H9 (cell line): ENCODE results near the gene C16orf74. TPM values are rescaled to one million over a fixed set of nuclear protein-coding genes. Genes with fewer than 3 reads are reported as not detected.
A peak's percentile ranks its signal among the peaks of the same experiment; 100 is the strongest.

ENCODE experiments used
- DNase-seq: peaks from one replicate; pipeline ENCODE4 v3.0.0-alpha.2; 2017
- H2AFZ ChIP-seq: one replicate; pipeline ENCODE4 v1.6.1; 2013; ENCODE audit warnings: mild to moderate bottlenecking, low read length, control low read depth, moderate library complexity
- H2AK5ac ChIP-seq: 2 replicates; pipeline ENCODE4 v1.6.1; 2013; ENCODE audit warnings: low read length, control low read depth, mixed read lengths; ENCODE audit not compliant: insufficient read length
- H2BK120ac ChIP-seq: one replicate; pipeline ENCODE4 v1.6.1; 2013; ENCODE audit warnings: low read depth, mild to moderate bottlenecking, low read length, control low read depth, inconsistent platforms; ENCODE audit not compliant: poor library complexity, severe bottlenecking
- H2BK12ac ChIP-seq: 2 replicates; pipeline ENCODE4 v1.6.1; 2013; ENCODE audit warnings: low read length, control low read depth, mixed read lengths, low read depth; ENCODE audit not compliant: insufficient read length
- H2BK15ac ChIP-seq: 2 replicates; pipeline ENCODE4 v1.6.1; 2013; ENCODE audit warnings: low read depth, low read length, control low read depth
- H2BK20ac ChIP-seq: one replicate; pipeline ENCODE4 v1.6.1; 2013; ENCODE audit warnings: low read depth, mild to moderate bottlenecking, low read length, control low read depth, inconsistent platforms; ENCODE audit not compliant: poor library complexity, severe bottlenecking
- H2BK5ac ChIP-seq: 2 replicates; pipeline ENCODE4 v1.6.1; 2013; ENCODE audit warnings: low read length, control low read depth, mixed read lengths; ENCODE audit not compliant: insufficient read length
- H3K14ac ChIP-seq: 2 replicates; pipeline ENCODE4 v1.6.1; 2013; ENCODE audit warnings: low read length, control low read depth; ENCODE audit not compliant: insufficient read depth
- H3K18ac ChIP-seq: 2 replicates; pipeline ENCODE4 v1.6.1; 2013; ENCODE audit warnings: low read depth, mild to moderate bottlenecking, mixed read lengths, low read length, control low read depth; ENCODE audit not compliant: insufficient read length
- H3K23ac ChIP-seq: 2 replicates; pipeline ENCODE4 v1.6.1; 2013; ENCODE audit warnings: low read length, control low read depth, mixed read lengths, low read depth; ENCODE audit not compliant: insufficient read length
- H3K23me2 ChIP-seq: 2 replicates; pipeline ENCODE4 v1.6.1; 2013; ENCODE audit warnings: low read depth, mild to moderate bottlenecking, mixed read lengths, low read length, control low read depth; ENCODE audit not compliant: insufficient read length, poor library complexity, severe bottlenecking
- H3K27ac ChIP-seq: 2 replicates; pipeline ENCODE4 v1.5.1; 2013; ENCODE audit warnings: low read length, control low read depth, mixed read lengths, low read depth; ENCODE audit not compliant: insufficient read length
- H3K27me3 ChIP-seq: 2 replicates; pipeline ENCODE4 v1.6.1; 2013; ENCODE audit warnings: low read length, control low read depth, inconsistent platforms; ENCODE audit not compliant: insufficient read depth
- H3K4ac ChIP-seq: 2 replicates; pipeline ENCODE4 v1.6.1; 2013; ENCODE audit warnings: low read depth, mild to moderate bottlenecking, control low read depth, inconsistent platforms, low read length, moderate library complexity
- H3K4me1 ChIP-seq: 2 replicates; pipeline ENCODE4 v1.6.1; 2013; ENCODE audit warnings: low read length, control low read depth, inconsistent platforms; ENCODE audit not compliant: insufficient read depth
- H3K4me2 ChIP-seq: 2 replicates; pipeline ENCODE4 v1.6.1; 2013; ENCODE audit warnings: low read length, control low read depth, mixed read lengths; ENCODE audit not compliant: insufficient read length, insufficient read depth
- H3K56ac ChIP-seq: 2 replicates; pipeline ENCODE4 v1.6.1; 2013; ENCODE audit warnings: low read depth, mild to moderate bottlenecking, mixed read lengths, low read length, control low read depth; ENCODE audit not compliant: insufficient read length
- H3K79me1 ChIP-seq: 2 replicates; pipeline ENCODE4 v1.6.1; 2013; ENCODE audit warnings: low read depth, mild to moderate bottlenecking, moderate library complexity, low read length, control low read depth, inconsistent platforms; ENCODE audit not compliant: insufficient read depth, poor library complexity, severe bottlenecking
- H3K79me2 ChIP-seq: 2 replicates; pipeline ENCODE4 v1.6.1; 2013; ENCODE audit warnings: low read length, control low read depth, inconsistent platforms; ENCODE audit not compliant: insufficient read depth
- H3K9ac ChIP-seq: 2 replicates; pipeline ENCODE4 v1.6.1; 2013; ENCODE audit warnings: low read length, control low read depth, mixed read lengths; ENCODE audit not compliant: insufficient read length; ENCODE audit errors: extremely low read depth
- H3K9me3 ChIP-seq: one replicate; pipeline ENCODE4 v1.6.1; 2013; ENCODE audit warnings: low read depth, low read length, inconsistent platforms; ENCODE audit not compliant: control insufficient read depth
- H3T11ph ChIP-seq: one replicate; pipeline ENCODE4 v1.6.1; 2013; ENCODE audit warnings: mild to moderate bottlenecking, low read length, control low read depth, inconsistent platforms
- H4K20me1 ChIP-seq: one replicate; pipeline ENCODE4 v1.6.1; 2013; ENCODE audit not compliant: control insufficient read depth, insufficient read length, insufficient read depth
- H4K5ac ChIP-seq: 2 replicates; pipeline ENCODE4 v1.6.1; 2013; ENCODE audit warnings: low read depth, mild to moderate bottlenecking, mixed read lengths, low read length, control low read depth; ENCODE audit not compliant: insufficient read length
- H4K8ac ChIP-seq: replicated peaks from 2 replicates; pipeline ENCODE4 v1.6.1; 2013; ENCODE audit warnings: low read length, control low read depth, mixed read lengths, low read depth; ENCODE audit not compliant: insufficient read length
- H4K91ac ChIP-seq: 2 replicates; pipeline ENCODE4 v1.6.1; 2013; ENCODE audit warnings: low read depth, mild to moderate bottlenecking, moderate library complexity, mixed read lengths, low read length, control low read depth; ENCODE audit not compliant: insufficient read length
- H3K27ac Mint-ChIP-seq, 3 experiments: 2 replicates in 2 of 3; 3 replicates in 1 of 3; pipeline ENCODE4 v1.8.0; 2020 to 2021; ENCODE audit warnings: mixed read lengths in 3 of 3, mild to moderate bottlenecking in 1 of 3, moderate library complexity in 1 of 3
- H3K27me3 Mint-ChIP-seq: 2 replicates; pipeline ENCODE4 v1.8.0; 2021; ENCODE audit warnings: low read depth, mild to moderate bottlenecking, moderate library complexity, mixed read lengths
- H3K36me3 Mint-ChIP-seq, 3 experiments: 2 replicates in 2 of 3; 3 replicates in 1 of 3; pipeline ENCODE4 v1.8.0; 2020 to 2021; ENCODE audit warnings: low read depth in 3 of 3, mixed read lengths in 3 of 3; ENCODE audit not compliant: insufficient read depth in 1 of 3
- H3K4me1 Mint-ChIP-seq, 2 experiments: 2 replicates each; pipeline ENCODE4 v1.8.0; 2020; ENCODE audit warnings: mixed read lengths in 2 of 2
- H3K4me3 Mint-ChIP-seq, 2 experiments: 2 replicates in 1 of 2; 3 replicates in 1 of 2; pipeline ENCODE4 v1.8.0; 2020 to 2021; ENCODE audit warnings: mild to moderate bottlenecking in 2 of 2, mixed read lengths in 2 of 2, moderate library complexity in 1 of 2
- H3K9me3 Mint-ChIP-seq, 2 experiments: 2 replicates in 1 of 2; 3 replicates in 1 of 2; pipeline ENCODE4 v1.8.0; 2020; ENCODE audit warnings: mild to moderate bottlenecking in 2 of 2, mixed read lengths in 2 of 2, moderate library complexity in 1 of 2
- CTCF ChIP-seq: fragments of 200-600 bp; sonication (generic); conservative IDR thresholded peaks from 3 replicates; pipeline ENCODE4 v1.8.0; 2021; ENCODE audit warnings: antibody characterized with exemption, mild to moderate bottlenecking
- WGBS: extraction: QIAGEN DNeasy Blood & Tissue Kit; methylation state at CpG from one replicate; pipeline ENCODE4 v1.1.7; 2013; ENCODE audit warnings: missing lambda C conversion rate, low lambda C conversion rate, mixed read lengths; ENCODE audit not compliant: insufficient read length; ENCODE audit errors: extremely low coverage; 5-methylcytosine and 5-hydroxymethylcytosine counted together
- total RNA-seq: library from RNA; stranded (reverse); gene quantifications from 2 replicates; pipeline ENCODE4 v1.2.1, GENCODE V29; 2021

C16orf74 gene
- total RNA-seq, 1 experiment from 2014 or later = 5.6 TPM

- Histone ChIP-seq H4K20me1 (peaks cover 2% of the 10 kb centered on the region), H3K23me2 (no peaks in the 10 kb centered on the region), H3K79me2 (no peaks in the 10 kb centered on the region), H4K8ac (no peak overlapping the region), H2BK20ac (no peak overlapping the region), H4K5ac (no peak overlapping the region), H3K79me1 (no peaks in the 10 kb centered on the region), H2AFZ (no peak overlapping the region), H3K4ac (no peak overlapping the region), H3K18ac (no peak overlapping the region), H2BK12ac (no peak overlapping the region), H3K9me3 (no peaks in the 10 kb centered on the region), H2BK120ac (no peak overlapping the region), H3K4me1 (no peaks in the 10 kb centered on the region), H3K27ac (no peak overlapping the region), H2BK15ac (no peak overlapping the region), H2AK5ac (no peak overlapping the region), H2BK5ac (no peak overlapping the region), H3K27me3 (no peaks in the 10 kb centered on the region), H4K91ac (no peak overlapping the region), H3K4me2 (no peak overlapping the region), H3K9ac (no peak overlapping the region), H3K56ac (no peak overlapping the region), H3K14ac (no peak overlapping the region), H3T11ph (no peak overlapping the region), H3K23ac (no peak overlapping the region)
- no peaks in the 10 kb centered on the region for H3K9me3 Mint-ChIP-seq
- no peak for TF ChIP-seq CTCF
- no peaks in the 10 kb centered on the region for H3K4me1 Mint-ChIP-seq
- no peak for DNase-seq
- H3K36me3 Mint-ChIP-seq = peaks cover 61 to 96% (median 94%) of the 10 kb centered on the region in 3 experiments
- H3K27ac Mint-ChIP-seq = peak overlapping the region in 2 of 3 experiments; percentile 60 to 71; a peak in 3 of 7 replicates
- WGBS = no CpG with 5 or more reads among the region's 13 CpGs
- H3K4me3 Mint-ChIP-seq = no peak overlapping the region
- no peaks in the 10 kb centered on the region; the same call in 1 of the 2 replicates for H3K27me3 Mint-ChIP-seq
Measured at GRCh38 chr16:85665929-85666328, 85.0 kb downstream of the C16orf74 start.
